ENCODE data around the gene OVOL3.
"Not testable (repeated sequence)": the region's sequence is repeated elsewhere in the genome, so short reads cannot be mapped to it uniquely, and the experiment has no call there.

OVOL3 gene

GRCh38 chr19:36110487-36111199 is at the start of gene OVOL3:
Gene OVOL3 (plus strand): TSS chr19:36111143. CDS start chr19:36111203, 60 bp downstream.
- DNase-seq (ENCODE audit: low read depth, low spot score), result no peak
- no peak within 1 kb of the TSS for H3K27ac ChIP-seq

GRCh38 chr19:36061367-36061766 is 49.6 kb upstream of the OVOL3 start:
- no peak overlapping the region for H3K27ac ChIP-seq
- DNase-seq (ENCODE audit: low read depth, low spot score), result no peak

GRCh38 chr19:36064826-36065225 is 46.1 kb upstream of the OVOL3 start:
- no peak for DNase-seq (ENCODE audit: low read depth, low spot score)
- H3K27ac ChIP-seq, result no peak overlapping the region

GRCh38 chr19:36067681-36068080 is 43.3 kb upstream of the OVOL3 start:
- no peak overlapping the region for H3K27ac ChIP-seq
- no peak for DNase-seq (ENCODE audit: low read depth, low spot score)

- H3K27ac ChIP-seq; DNase-seq (ENCODE audit: low read depth, low spot score): not testable (repeated sequence)
Measured at GRCh38 chr19:36068810-36069499, 42.0 kb upstream of the OVOL3 start.

GRCh38 chr19:36072081-36072480 is 38.9 kb upstream of the OVOL3 start:
- no peak for DNase-seq (ENCODE audit: low read depth, low spot score)
- H3K27ac ChIP-seq, result no peak overlapping the region

- H3K27ac ChIP-seq, result no peak overlapping the region
- DNase-seq (ENCODE audit: low read depth, low spot score), result no peak
Measured at GRCh38 chr19:36073121-36073876, 37.6 kb upstream of the OVOL3 start.

GRCh38 chr19:36079389-36079945 is 31.5 kb upstream of the OVOL3 start:
- DNase-seq (ENCODE audit: low read depth, low spot score), result no peak

GRCh38 chr19:36081385-36081784 is 29.6 kb upstream of the OVOL3 start:
- no peak for DNase-seq (ENCODE audit: low read depth, low spot score)
- peak overlapping the region; percentile 13 for H3K27ac ChIP-seq

More at GRCh38 chr19:36079389-36079945, 31.5 kb upstream of the OVOL3 start:
- no peak overlapping the region for H3K27ac ChIP-seq

GRCh38 chr19:36081894-36082293 is 29.0 kb upstream of the OVOL3 start:
- no peak for DNase-seq (ENCODE audit: low read depth, low spot score)

GRCh38 chr19:36082916-36083315 is 28.0 kb upstream of the OVOL3 start:
- no peak overlapping the region for H3K27ac ChIP-seq
- DNase-seq (ENCODE audit: low read depth, low spot score), result no peak

More at GRCh38 chr19:36081894-36082293, 29.0 kb upstream of the OVOL3 start:
- H3K27ac ChIP-seq, result peak overlapping the region; percentile 13

GRCh38 chr19:36084231-36085009 is 26.5 kb upstream of the OVOL3 start:
- no peak for DNase-seq (ENCODE audit: low read depth, low spot score)
- no peak overlapping the region for H3K27ac ChIP-seq

GRCh38 chr19:36086326-36086725 is 24.6 kb upstream of the OVOL3 start:
- no peak for DNase-seq (ENCODE audit: low read depth, low spot score)
- H3K27ac ChIP-seq, result no peak overlapping the region

GRCh38 chr19:36089847-36090246 is 21.1 kb upstream of the OVOL3 start:
- no peak for DNase-seq (ENCODE audit: low read depth, low spot score)
- no peak overlapping the region for H3K27ac ChIP-seq

- H3K27ac ChIP-seq, result no peak overlapping the region
- no peak for DNase-seq (ENCODE audit: low read depth, low spot score)
Measured at GRCh38 chr19:36090910-36091695, 19.8 kb upstream of the OVOL3 start.

GRCh38 chr19:36092566-36092965 is 18.4 kb upstream of the OVOL3 start:
- H3K27ac ChIP-seq, result no peak overlapping the region
- DNase-seq (ENCODE audit: low read depth, low spot score), result no peak

GRCh38 chr19:36093146-36093662 is 17.7 kb upstream of the OVOL3 start:
- DNase-seq (ENCODE audit: low read depth, low spot score), result no peak
- no peak overlapping the region for H3K27ac ChIP-seq

GRCh38 chr19:36093687-36094086 is 17.3 kb upstream of the OVOL3 start:
- no peak for DNase-seq (ENCODE audit: low read depth, low spot score)

GRCh38 chr19:36097036-36097435 is 13.9 kb upstream of the OVOL3 start:
- no peak for DNase-seq (ENCODE audit: low read depth, low spot score)
- H3K27ac ChIP-seq, result no peak overlapping the region

More at GRCh38 chr19:36093687-36094086, 17.3 kb upstream of the OVOL3 start:
- no peak overlapping the region for H3K27ac ChIP-seq

Measured in epithelial cell of prostate (primary cell).